GM19239 (cell line): ENCODE measurements around the gene TTI1.
A peak's percentile ranks its signal among the peaks of the same experiment; 100 is the strongest.

Source experiments
- DNase-seq: peaks from one replicate; pipeline ENCODE4 v3.0.0; 2011; ENCODE audit warnings: low spot score; ENCODE audit not compliant: insufficient read length
- FAIRE-seq: peaks from 2 replicates; lab custom pipeline; 2011; peaks lifted over from hg19 to GRCh38; lab: Jason Lieb, UNC

The TTI1 gene

GRCh38 chr20:38033330-38034107 lies at the start of gene TTI1, which contains the start of gene RPRD1B:
Gene TTI1 (minus strand): TSS chr20:38033456. CDS start chr20:38013816, 19,640 bp downstream.
Gene RPRD1B (plus strand): TSS chr20:38033746. CDS start chr20:38033948, 202 bp downstream.
- DNase-seq = peak; percentile 70
- peak; percentile 83 for FAIRE-seq

GRCh38 chr20:38082894-38083293 lies 49.6 kb upstream of the TTI1 start:
- FAIRE-seq (no peak), DNase-seq (no peak)

- FAIRE-seq (no peak), DNase-seq (no peak)
These were observed 48.3 kb upstream of the TTI1 start for GRCh38 chr20:38081575-38081974.

- no peak for FAIRE-seq
- DNase-seq = no peak
These were observed 46.1 kb upstream of the TTI1 start for GRCh38 chr20:38079353-38079752.

GRCh38 chr20:38078084-38078483 lies 44.8 kb upstream of the TTI1 start:
- DNase-seq (no peak), FAIRE-seq (no peak)

DNA sequence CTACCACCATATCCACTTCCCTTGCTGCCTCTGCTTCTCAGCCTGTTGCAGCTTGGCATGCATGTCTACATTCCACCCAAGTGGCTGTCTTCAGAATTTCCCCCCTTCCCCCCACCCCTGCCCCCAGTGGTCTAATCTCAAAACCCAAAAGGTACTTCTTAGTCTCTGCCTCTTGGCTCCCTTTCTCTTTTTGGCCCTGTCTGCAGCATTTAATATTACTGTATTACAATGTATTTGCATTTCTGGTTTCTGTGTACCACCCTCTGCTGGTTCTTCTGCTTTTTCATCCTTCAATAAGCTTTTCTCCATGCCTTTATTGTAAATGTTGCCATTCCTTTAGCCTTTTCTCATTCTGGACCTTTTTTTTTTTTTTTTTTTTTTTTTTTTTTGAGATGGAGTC lies 43.3 kb upstream of the TTI1 start:
- DNase-seq (no peak), FAIRE-seq (no peak)

DNA sequence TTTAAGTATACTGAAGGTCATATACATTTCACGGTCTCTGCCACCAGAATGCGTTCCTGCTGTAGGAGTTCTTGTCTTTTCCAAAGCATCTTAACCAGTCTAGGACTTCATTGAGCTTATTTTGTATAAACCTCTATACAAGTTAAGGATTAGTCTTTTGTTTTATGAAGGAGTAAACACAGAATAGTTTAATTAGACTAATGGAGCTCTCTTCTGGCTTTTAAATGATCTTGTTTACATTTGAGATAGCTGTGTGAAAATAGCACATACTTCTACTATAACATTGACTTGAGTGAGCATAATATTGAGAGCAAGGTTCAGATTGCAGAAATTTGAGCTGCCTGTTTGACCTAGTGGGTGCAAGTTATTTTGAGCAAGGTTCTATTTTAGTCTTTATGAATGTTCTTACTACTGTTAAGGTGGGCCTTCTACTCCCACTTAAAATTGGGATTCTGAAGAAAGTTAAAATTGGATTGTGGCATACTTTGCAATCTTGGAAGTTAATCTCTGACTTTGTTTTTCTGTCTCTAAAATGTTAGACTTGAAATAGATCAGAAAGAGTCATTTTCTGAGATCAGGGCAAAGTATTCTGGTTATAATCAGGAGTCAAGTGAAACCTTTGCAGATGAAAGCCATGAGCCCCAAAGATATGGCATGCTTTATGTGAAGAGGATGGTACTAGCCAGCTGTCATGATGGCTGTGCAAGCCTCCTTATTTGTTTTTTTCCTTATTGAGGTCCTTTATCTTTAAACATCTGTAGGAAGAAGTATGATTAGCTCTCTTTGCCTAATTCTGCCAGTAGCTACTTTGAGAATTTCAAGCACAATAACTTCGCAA lies 42.1 kb upstream of the TTI1 start:
- DNase-seq (no peak), FAIRE-seq (no peak)

- DNase-seq = no peak
- FAIRE-seq = peak; percentile 85
These were observed 40.2 kb upstream of the TTI1 start for GRCh38 chr20:38073307-38074071.

DNA sequence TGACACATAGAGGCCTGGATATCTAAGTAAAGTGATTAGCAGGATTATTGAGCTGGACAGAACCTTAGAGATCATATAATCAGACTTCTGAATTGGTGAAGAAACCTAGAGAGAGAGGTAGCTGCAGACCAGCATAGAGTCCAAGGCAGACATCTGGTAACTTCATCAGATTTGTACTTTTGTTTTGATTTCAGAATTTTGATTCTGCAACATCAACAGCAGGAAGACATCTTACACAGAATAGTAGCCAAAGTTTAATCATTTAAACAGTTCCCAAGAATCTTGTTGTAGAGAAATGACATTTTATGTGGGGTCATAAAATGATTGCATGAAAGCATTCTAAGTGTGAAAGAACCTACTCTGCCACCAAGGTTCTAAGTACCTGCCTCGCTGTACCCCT lies 39.6 kb upstream of the TTI1 start:
- DNase-seq = no peak
- FAIRE-seq = no peak

DNA sequence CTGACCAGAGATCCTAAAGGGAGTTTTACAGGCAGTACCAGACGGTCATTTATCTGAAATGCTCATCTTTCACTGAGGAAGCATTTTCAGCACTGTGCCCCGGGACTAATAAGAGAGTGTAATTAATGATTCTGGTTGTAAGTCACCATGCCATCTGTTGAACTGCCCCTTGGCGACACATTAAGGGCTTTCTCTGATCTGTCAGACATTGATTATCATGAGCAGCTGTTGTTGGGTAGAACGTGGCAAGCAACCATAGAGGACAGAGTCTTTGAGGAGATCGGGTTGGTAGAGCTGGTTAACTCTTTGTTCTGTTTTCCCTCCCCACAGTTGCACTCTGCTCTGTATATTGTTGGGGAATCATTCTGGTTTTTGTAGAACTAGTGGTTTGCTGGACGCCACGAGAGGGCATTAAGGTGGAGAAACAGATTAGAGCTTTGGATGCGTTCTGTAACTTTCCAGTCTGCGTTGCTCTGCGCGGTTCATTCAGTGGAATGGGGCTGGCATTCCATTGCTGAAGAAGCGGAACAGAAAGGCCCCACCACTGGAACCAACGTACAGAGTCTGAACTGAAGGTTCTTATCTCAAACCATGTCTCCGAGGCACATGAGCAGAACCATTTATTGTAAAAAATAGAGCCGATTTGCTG lies 34.6 kb upstream of the TTI1 start:
- no peak for FAIRE-seq
- no peak for DNase-seq

DNA sequence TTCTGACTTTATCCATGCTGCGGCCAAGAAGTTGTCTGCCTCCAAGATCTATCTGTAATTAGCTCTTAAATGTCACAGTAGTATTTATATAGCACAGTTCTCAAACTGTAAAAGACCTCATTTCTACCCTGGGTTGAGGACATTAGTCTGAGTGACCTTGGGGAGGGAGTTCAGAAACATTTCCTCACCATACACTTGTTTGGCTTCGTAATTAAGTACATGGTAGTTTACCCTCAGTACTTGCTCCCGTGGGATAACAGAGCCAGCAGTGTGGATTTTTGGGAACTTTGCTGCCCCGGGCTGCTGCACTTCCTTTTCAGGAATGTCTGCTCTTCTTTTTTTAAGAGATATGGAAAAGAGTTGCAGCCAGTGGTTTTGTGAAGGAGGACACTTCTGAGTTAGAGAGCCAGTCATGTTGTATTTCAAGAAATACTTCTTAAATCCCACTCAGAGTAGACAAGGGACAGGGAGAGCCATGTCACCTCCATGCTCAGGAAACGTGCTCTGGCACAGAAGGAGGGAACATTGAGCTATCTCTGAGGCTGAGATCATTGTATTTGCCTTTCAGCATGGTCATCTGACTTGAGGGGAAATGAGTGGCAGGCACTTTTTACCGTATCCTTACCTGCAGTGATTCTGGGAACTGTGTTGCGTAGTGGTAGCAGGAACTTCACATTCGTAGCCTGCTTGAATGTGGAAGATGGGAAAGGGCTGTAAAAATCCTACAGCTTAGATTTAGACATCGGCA lies 33.9 kb upstream of the TTI1 start:
- FAIRE-seq (no peak), DNase-seq (no peak)

GRCh38 chr20:38065764-38066375 lies 32.6 kb upstream of the TTI1 start:
- FAIRE-seq (no peak), DNase-seq (no peak)

GRCh38 chr20:38063911-38064530 lies 30.8 kb upstream of the TTI1 start:
- DNase-seq (peak; percentile 44), FAIRE-seq (peak; percentile 86)

GRCh38 chr20:38062890-38063289 lies 29.6 kb upstream of the TTI1 start:
- FAIRE-seq = peak; percentile 26
- DNase-seq = no peak

DNA sequence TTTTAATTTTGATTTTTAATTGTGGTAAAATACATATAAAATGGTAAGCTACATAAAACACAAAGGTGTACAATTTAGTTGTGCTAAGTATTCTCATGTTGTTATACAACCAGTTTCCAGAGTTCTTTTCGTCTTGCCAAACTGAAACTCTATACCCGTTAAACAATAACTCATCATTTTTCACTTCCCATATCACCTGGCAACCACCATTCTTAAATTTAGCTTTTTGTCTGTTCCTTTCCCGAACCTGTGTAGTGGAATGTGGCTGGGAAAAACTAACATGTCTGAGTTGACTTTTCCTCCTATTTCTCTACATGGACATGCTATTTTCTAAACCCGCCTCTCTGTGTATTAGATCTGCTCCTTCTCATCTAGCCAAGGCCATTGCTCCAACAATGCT lies 27.9 kb upstream of the TTI1 start:
- FAIRE-seq (peak; percentile 95), DNase-seq (no peak)

DNA sequence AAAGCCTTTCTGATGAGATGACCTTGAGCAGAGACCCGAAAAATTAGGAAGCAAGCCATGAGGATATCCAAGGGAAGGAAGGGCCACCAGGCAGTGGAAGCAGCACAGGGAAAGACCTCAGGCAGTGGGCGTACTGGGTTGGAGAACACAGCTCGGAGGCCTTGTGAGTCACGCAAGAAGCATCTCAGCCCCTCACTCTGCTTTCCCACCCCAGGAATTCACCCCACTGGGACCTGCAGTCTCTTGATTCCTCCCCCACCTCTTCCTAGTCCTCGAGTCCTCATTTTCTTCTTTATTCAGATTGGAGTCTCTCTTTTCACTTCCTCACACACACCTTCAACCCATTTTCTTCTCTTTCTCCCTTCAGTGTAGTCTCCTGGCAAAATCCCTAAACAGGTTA lies 27.3 kb upstream of the TTI1 start:
- FAIRE-seq = peak; percentile 87

DNA sequence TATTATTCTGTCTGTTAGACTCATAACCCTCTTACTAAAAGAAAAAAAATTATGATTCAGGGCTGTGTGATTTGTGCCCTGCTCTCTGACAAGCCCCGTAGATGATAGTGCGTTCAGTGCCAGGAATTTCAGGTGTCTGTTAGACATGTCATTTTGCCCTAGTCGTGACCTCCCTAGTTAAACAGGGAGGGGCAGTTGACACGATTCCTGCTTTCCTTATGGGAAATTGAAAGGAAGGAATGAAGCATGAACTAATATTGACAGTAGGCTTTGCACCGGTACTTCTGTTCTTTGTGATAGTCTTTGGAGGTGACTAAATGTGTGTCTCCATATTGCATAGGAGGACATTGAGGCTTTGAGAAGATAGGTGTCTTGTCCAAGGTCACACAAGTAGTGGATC lies 26.6 kb upstream of the TTI1 start:
- FAIRE-seq (no peak), DNase-seq (no peak)

More for the DNA sequence above, 27.3 kb upstream of the TTI1 start:
- no peak for DNase-seq

- peak; percentile 96 for FAIRE-seq
- DNase-seq = peak; percentile 51
These were observed 24.2 kb upstream of the TTI1 start for GRCh38 chr20:38057351-38057972.
